ENCODE measurements around the gene COL20A1. TPM values are rescaled to one million over a fixed set of nuclear protein-coding genes. Genes with fewer than 3 reads are reported as not detected.

COL20A1 gene
- total RNA-seq, 2 donors from 2014 or later, result 7.1 TPM; not detected in 1

DNA sequence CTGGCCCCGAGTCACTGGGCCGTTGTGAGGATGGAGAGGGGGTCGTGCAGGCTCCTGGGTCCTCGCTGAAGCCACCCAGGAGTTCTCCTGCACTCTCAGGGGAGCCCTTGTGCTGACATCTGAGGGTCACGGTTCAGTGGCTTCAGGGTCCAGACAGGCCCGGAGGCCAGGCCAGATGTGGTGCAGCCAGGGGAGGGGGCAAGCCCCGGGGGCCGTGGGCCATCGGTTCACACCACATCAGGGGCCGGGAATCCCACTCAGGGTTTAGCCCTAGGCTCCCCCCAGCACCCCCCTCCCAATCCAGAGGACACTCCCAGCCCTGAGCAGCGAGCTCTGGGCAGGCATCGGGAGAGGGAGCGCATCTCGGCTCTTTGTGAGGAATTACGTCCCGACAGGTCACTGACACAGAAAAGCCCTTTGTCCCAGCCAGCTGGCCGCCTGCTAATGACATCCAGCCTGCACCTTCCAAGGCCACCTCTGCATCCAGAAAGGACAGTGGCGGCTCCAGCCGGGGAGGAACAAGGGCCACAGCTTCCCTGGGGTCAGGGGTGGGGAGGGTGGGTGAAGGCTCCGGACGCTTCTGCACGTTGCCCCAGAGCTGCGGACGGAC lies 74.6 kb downstream of the COL20A1 start:
- no peak overlapping the region for H3K4me3 ChIP-seq
- no peaks in the 10 kb centered on the region for H3K4me1 ChIP-seq (replicated peaks)
- WGBS, result 67% methylated on average over 22 of the region's 24 CpGs
- intact Hi-C loops (cut with DNase I), result no loop called here
- no peak for TF ChIP-seq POLR2AphosphoS5 (IDR thresholded peaks at IDR 0.05)
- TF ChIP-seq, protein P1, sequence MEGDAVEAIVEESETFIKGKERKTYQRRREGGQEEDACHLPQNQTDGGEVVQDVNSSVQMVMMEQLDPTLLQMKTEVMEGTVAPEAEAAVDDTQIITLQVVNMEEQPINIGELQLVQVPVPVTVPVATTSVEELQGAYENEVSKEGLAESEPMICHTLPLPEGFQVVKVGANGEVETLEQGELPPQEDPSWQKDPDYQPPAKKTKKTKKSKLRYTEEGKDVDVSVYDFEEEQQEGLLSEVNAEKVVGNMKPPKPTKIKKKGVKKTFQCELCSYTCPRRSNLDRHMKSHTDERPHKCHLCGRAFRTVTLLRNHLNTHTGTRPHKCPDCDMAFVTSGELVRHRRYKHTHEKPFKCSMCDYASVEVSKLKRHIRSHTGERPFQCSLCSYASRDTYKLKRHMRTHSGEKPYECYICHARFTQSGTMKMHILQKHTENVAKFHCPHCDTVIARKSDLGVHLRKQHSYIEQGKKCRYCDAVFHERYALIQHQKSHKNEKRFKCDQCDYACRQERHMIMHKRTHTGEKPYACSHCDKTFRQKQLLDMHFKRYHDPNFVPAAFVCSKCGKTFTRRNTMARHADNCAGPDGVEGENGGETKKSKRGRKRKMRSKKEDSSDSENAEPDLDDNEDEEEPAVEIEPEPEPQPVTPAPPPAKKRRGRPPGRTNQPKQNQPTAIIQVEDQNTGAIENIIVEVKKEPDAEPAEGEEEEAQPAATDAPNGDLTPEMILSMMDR (IDR thresholded peaks at IDR 0.05), result no peak
- no peak for TF ChIP-seq POLR2A (IDR thresholded peaks at IDR 0.05)
- peaks cover 4% of the 10 kb centered on the region for H3K27me3 ChIP-seq (replicated peaks; ENCODE audit: insufficient read depth)
- no peaks in the 10 kb centered on the region for H3K9me3 ChIP-seq
- no peak overlapping the region for H3K27ac ChIP-seq
- DNase-seq (ENCODE audit: low spot score), result no peak
- H3K36me3 ChIP-seq, result no peaks in the 10 kb centered on the region

DNA sequence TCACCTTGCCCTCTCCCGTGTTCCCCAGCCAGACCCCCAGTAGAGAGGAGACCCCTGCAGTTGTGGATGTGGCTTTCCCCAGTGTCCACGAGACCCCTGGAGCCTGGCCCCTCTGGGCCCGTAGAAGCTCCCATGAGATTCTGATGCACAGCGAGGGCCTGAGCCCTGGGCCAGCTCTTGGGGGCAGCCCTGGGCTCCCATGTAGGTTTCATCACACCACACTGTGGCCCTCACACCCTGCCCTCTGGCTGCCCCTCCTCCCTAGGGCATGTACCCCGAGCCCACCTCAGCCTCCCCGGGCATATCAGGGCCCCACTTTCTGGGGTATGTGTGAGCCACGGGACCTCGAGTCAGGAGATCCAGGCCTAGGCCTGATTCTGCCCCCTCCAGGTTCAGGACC lies 75.2 kb downstream of the COL20A1 start:
- Histone ChIP-seq H3K36me3 (no peaks in the 10 kb centered on the region), H3K9me3 (no peaks in the 10 kb centered on the region), H3K4me1 (replicated peaks) (no peaks in the 10 kb centered on the region), H3K27me3 (replicated peaks; ENCODE audit: insufficient read depth) (peaks cover 4% of the 10 kb centered on the region), H3K27ac (no peak overlapping the region), H3K4me3 (no peak overlapping the region)
- intact Hi-C loops (cut with DNase I), result no loop called here
- TF ChIP-seq, protein P1 (IDR thresholded peaks at IDR 0.05), result no peak
- TF ChIP-seq POLR2AphosphoS5 (IDR thresholded peaks at IDR 0.05) (no peak), POLR2A (IDR thresholded peaks at IDR 0.05) (no peak)
- 87% methylated on average over 8 of the region's 8 CpGs for WGBS
- no peak for DNase-seq (ENCODE audit: low spot score)

DNA sequence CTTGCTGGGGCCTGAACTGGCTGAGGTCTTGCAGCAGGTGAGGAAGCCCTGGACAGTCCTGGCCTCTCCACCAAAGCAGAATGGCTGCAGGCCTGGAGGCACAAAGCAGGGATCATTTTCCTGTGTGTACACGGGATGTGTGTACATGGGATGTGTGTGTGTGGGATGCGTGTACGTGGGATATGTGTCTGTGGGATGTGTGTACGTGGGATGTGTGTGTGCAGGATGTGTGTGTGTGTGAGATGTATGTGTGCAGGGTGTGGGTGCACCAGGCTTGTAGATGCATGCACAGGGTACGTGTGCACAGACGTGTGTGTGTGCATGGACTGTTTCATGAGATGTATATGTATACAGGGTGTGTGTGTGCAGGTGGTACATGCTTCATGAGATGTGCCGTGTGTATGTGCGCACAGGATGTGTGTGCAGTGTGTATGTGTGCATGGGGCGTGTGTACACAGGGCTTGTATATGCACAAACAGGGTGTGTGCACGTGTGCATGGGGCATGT lies 76.1 kb downstream of the COL20A1 start:
- intact Hi-C loops (cut with DNase I), result no loop called here
- no peak overlapping the region for H3K27ac ChIP-seq
- H3K4me1 ChIP-seq (replicated peaks), result no peaks in the 10 kb centered on the region
- no peak for DNase-seq (ENCODE audit: low spot score)
- H3K9me3 ChIP-seq, result no peaks in the 10 kb centered on the region
- no peaks in the 10 kb centered on the region for H3K36me3 ChIP-seq
- 87% methylated on average over 10 of the region's 10 CpGs for WGBS
- H3K27me3 ChIP-seq (replicated peaks; ENCODE audit: insufficient read depth), result peaks cover 4% of the 10 kb centered on the region
- TF ChIP-seq POLR2AphosphoS5 (IDR thresholded peaks at IDR 0.05) (no peak), POLR2A (IDR thresholded peaks at IDR 0.05) (no peak)
- TF ChIP-seq, protein P1 (IDR thresholded peaks at IDR 0.05), result no peak
- no peak overlapping the region for H3K4me3 ChIP-seq

DNA sequence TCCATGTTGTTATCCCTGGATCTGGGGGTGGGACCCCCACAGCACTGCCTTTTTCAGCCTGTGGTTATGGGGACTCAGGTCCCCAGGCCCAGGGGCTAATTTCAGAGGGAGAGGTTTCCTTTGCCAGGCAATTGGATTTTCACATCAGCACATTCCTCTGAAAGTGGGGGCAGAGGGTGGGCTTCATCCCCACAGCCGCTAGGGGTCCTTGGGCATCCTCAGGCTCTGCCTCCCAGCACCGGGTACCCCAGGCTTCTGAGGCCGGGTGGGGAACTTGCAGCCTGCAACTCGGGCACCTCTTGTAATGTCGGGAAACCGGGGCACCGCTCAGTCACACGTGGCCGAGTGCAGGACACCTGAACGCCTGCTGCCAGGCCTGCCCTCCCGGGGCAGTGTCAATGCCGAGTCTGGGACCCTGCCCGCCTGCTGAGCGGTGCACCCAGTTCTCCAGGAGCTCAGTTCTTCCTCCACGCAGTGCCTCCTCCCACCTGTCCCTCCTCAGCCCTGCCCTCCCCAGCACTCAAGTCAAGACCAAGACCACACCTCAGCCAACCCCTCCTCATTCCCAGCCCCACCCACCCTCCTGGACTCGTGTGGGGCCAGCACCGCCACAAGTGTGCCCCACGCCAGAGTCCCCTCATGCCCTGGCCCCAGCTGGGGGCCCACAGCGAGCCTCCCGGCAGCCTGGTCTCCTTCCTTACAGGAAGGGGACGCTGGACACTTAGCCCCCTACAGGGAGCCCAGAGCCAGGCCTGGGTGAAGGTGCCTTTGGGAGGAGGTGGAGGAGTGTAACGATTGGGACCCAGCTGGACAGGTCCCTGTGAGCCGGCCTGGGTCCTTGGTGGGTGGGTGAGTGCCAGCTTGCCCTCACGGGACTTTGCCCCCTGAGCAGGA lies 77.0 kb downstream of the COL20A1 start:
- no peak overlapping the region for H3K27ac ChIP-seq
- H3K9me3 ChIP-seq, result no peaks in the 10 kb centered on the region
- no peaks in the 10 kb centered on the region for H3K36me3 ChIP-seq
- H3K4me3 ChIP-seq, result no peak overlapping the region
- WGBS, result 61% methylated on average over 24 of the region's 24 CpGs
- no peaks in the 10 kb centered on the region for H3K4me1 ChIP-seq (replicated peaks)
- DNase-seq (ENCODE audit: low spot score), result no peak
- peaks cover 4% of the 10 kb centered on the region for H3K27me3 ChIP-seq (replicated peaks; ENCODE audit: insufficient read depth)
- TF ChIP-seq POLR2AphosphoS5 (IDR thresholded peaks at IDR 0.05), result no peak
- TF ChIP-seq, protein P1 (IDR thresholded peaks at IDR 0.05), result no peak
- TF ChIP-seq POLR2A (IDR thresholded peaks at IDR 0.05), result no peak
- intact Hi-C loops (cut with DNase I), result no loop called here

Data from prostate gland (tissue), 2 donors.